ENCODE data around the gene FRK.
"Not testable (repeated sequence)": the region's sequence is repeated elsewhere in the genome, so short reads cannot be mapped to it uniquely, and the experiment has no call there.

FRK gene

DNA sequence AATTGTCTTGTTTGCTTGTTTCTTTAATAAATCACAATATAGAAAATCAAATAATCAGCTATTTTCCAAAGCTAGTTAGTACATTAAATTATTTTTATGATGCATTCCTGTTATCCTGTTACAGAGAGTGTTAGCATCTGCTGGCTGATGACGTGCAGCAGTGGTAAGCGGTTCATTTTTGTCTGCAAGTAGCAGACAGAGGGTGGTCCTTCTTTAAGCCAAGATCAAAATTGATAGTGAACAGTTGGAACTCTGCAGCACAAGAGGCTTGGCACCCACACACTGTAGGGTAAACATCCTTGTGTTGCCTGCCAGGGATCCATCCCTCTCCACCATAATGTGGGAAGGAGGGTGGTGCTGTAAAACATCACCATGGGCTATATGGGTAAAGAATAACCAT is 158.3 kb downstream of the FRK start:
- Mint-ChIP-seq H3K4me3 (no peak overlapping the region), H3K27me3 (no peaks in the 10 kb centered on the region), H3K4me1 (ENCODE audit: low read depth) (no peaks in the 10 kb centered on the region), H3K9me3 (no peaks in the 10 kb centered on the region), H3K27ac (no peak overlapping the region), H3K36me3 (ENCODE audit: low read depth) (no peaks in the 10 kb centered on the region)
- intact Hi-C loops (cut with micrococcal nuclease), result no loop called here

DNA sequence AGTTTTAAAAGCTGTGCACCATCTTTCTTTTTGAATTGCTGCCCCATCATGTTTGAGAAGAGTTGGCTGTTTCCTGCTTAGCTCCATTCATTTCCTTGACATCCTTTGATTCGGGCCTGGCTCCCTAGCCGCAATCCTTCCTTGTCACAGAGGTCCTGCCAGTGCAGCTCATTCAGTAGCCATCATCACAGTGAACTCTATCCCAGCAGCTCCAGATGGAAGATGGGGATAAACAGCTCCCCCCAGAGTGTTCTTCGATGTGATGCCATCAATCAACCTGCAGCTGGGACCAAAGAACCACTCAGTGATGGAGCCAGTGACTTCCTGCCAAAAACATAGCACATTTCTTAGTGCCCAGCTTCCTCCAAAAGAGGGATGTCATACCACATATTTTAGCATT is 158.8 kb downstream of the FRK start:
- Mint-ChIP-seq H3K27ac (no peak overlapping the region), H3K4me1 (ENCODE audit: low read depth) (no peaks in the 10 kb centered on the region), H3K4me3 (no peak overlapping the region), H3K36me3 (ENCODE audit: low read depth) (no peaks in the 10 kb centered on the region), H3K9me3 (no peaks in the 10 kb centered on the region), H3K27me3 (no peaks in the 10 kb centered on the region)
- intact Hi-C loops (cut with micrococcal nuclease), result no loop called here

DNA sequence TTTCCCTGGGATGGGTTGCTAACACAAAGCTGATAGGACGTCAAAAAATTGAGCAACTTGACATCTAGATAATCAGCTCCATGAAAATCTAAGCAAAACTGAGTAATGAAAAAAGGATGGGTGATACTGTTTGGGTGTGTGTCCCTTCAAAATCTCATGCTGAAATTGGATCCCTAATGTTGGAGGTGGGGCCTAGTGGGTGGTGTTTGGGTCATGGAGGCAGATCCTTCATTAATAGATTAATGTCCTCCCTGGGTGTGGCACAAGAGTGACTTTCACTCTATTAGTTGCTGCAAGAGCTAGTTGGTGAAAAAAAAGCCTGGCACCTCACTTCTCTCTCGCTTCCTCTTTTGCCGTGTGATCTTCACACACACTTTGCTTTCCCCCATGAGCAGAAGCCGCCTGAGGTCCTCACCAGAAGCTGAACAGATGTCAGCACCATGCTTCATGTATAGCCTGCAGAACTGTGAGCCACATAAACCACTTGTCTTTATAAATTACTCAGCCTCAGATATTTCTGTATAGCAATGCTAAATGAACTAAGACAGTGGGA is 160.9 kb downstream of the FRK start:
- no peaks in the 10 kb centered on the region for H3K27me3 Mint-ChIP-seq
- no peaks in the 10 kb centered on the region for H3K36me3 Mint-ChIP-seq (ENCODE audit: low read depth)
- no peaks in the 10 kb centered on the region for H3K9me3 Mint-ChIP-seq
- no peaks in the 10 kb centered on the region for H3K4me1 Mint-ChIP-seq (ENCODE audit: low read depth)
- intact Hi-C loops (cut with micrococcal nuclease), result no loop called here
- H3K4me3 Mint-ChIP-seq, result no peak overlapping the region
- no peak overlapping the region for H3K27ac Mint-ChIP-seq

DNA sequence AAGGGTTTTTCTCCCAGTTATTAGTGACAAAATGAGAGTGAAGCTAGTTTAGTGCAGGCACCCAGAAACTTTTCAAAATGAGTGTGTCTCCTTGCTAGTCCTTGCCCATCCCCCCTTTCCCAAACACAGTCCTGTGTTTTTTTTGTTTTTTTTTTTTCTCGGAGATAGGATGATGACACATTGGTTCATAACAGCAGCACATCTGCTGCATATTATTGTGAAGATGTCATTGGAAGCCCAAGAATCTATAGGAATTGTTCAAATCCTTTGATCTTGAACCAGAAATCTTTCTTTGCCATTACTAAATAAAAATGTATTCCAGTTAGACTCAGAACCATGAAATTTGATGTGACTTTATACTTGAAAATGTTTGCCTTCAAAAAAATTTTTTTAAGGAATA is 162.4 kb downstream of the FRK start:
- Mint-ChIP-seq H3K9me3 (no peaks in the 10 kb centered on the region), H3K4me3 (no peak overlapping the region), H3K27ac (no peak overlapping the region), H3K4me1 (ENCODE audit: low read depth) (no peaks in the 10 kb centered on the region), H3K36me3 (ENCODE audit: low read depth) (no peaks in the 10 kb centered on the region), H3K27me3 (no peaks in the 10 kb centered on the region)
- intact Hi-C loops (cut with micrococcal nuclease), result no loop called here

DNA sequence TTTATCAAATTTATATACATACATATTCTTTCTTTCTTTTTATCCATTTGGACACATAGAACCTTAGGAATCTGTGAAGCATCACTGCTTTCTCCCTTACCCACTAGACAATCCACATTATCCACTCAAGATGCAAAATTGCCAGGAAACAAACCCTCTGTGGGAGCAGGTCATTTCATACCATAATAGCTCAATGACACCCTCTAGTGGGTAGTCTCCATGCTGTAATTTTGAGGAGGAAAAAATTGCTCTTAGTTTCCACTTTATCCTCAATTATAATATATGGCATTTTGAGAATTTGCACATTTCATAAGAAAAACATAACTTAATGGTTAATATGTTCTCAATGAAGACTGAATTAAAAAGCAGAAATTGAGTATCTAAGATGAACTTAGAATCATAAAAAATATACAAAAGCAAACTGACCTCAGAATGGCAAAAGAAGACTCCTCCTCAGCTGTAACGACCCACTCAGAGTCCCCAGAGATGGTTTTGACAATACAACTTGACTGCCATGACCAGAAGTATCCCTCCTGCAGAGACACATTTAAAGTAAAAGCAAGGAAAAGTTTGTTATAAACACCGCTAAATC is 164.1 kb downstream of the FRK start:
- intact Hi-C loops (cut with micrococcal nuclease), result no loop called here
- H3K4me3 Mint-ChIP-seq, result no peak overlapping the region
- no peak overlapping the region for H3K27ac Mint-ChIP-seq
- no peaks in the 10 kb centered on the region for H3K27me3 Mint-ChIP-seq
- no peaks in the 10 kb centered on the region for H3K36me3 Mint-ChIP-seq (ENCODE audit: low read depth)
- no peaks in the 10 kb centered on the region for H3K9me3 Mint-ChIP-seq
- H3K4me1 Mint-ChIP-seq (ENCODE audit: low read depth), result no peaks in the 10 kb centered on the region

DNA sequence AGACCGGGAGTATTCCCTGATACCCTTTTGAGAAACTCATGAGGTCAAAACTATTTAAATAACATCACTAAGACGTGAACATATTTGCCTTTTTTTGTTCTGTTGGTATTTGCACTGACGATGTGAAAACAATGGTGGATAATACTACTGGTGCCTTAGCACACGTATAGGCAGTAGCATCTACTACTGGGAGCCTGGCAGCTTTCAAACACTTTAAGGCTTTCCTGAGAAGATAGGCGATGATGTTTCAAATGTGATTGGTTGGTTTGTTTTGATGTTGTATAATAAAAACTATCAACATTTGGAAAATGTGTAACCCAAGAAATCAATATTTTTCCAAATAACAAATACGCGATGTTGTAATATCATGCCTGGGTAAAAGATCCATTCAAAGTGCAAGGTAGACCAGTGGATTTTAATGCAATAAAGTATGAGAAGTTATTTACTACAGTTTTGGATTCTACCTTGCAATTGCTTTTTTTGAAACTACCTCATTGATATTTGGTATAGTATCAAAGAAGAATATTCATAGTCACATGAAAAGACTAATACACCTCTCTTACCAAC is 166.2 kb downstream of the FRK start:
- intact Hi-C loops (cut with micrococcal nuclease), result no loop called here
- no peak overlapping the region for H3K27ac Mint-ChIP-seq
- no peaks in the 10 kb centered on the region for H3K36me3 Mint-ChIP-seq (ENCODE audit: low read depth)
- no peak overlapping the region for H3K4me3 Mint-ChIP-seq
- H3K4me1 Mint-ChIP-seq (ENCODE audit: low read depth), result no peaks in the 10 kb centered on the region
- H3K27me3 Mint-ChIP-seq, result no peaks in the 10 kb centered on the region
- H3K9me3 Mint-ChIP-seq, result no peaks in the 10 kb centered on the region

DNA sequence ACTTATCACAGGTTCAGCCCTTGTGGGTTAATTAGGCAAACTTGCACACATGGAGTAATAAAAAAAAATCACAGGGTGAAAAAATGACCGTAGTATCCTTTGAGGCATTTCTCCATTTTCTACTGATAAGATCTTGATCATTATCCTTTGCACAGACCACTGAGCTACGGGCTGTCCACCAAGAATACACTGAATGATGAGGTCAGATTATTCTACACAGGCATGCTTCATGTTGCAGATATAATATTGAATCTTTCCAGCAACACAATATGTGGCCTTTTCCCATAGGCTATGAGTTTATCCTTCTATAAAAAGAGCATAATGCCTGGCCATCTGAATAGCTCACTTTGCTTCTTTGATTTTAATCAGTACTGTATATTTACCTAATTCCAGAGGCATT is 168.9 kb downstream of the FRK start:
- Mint-ChIP-seq H3K9me3 (no peaks in the 10 kb centered on the region), H3K36me3 (ENCODE audit: low read depth) (no peaks in the 10 kb centered on the region), H3K4me1 (ENCODE audit: low read depth) (no peaks in the 10 kb centered on the region), H3K4me3 (no peak overlapping the region), H3K27me3 (no peaks in the 10 kb centered on the region), H3K27ac (no peak overlapping the region)
- intact Hi-C loops (cut with micrococcal nuclease), result no loop called here

DNA sequence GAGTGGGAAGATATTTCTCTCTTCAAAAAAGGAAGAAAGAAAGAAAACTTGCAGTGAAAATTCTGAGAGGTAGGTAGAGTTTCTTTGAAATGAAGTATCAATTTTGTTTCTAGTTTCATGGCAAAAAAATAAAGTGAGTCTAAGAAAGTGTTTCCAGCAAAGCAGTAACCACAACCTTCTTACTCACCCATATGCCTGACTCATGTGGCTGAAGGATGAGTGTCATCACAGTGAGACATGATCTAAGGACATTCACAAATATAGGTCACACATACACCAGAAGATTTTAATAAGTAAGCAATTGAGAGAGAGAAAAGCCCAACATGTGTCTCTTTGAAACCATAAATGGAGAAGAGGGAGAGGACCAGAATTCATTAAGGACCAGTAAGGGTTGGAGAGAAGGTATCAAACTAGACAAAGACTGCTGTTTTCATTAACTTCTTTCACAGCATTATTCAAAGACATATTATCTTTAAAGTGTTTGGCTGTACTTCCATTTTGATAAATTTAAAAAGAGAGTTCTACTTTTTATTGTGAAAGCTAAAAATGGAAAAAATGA is 169.5 kb downstream of the FRK start:
- Mint-ChIP-seq H3K9me3 (no peaks in the 10 kb centered on the region), H3K27ac (no peak overlapping the region), H3K4me3 (no peak overlapping the region), H3K27me3 (no peaks in the 10 kb centered on the region), H3K36me3 (ENCODE audit: low read depth) (no peaks in the 10 kb centered on the region), H3K4me1 (ENCODE audit: low read depth) (no peaks in the 10 kb centered on the region)
- intact Hi-C loops (cut with micrococcal nuclease), result no loop called here

DNA sequence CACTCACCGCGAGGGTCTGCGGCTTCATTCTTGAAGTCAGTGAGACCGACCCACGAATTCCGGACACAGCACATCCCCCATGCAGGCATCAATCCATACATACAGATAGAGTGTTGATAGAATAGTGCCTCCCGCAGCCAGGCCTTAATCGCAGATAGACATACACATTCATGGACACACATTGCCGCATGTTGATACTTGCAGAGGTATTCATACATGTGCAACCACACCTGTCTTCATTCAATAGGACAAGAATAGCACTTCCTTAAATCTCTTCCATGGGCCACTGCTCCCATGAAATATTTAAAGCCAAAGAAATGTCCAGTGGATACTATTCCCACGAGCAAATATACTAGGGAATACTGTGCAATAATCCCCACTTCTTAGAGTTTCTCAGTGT is 170.5 kb downstream of the FRK start:
- Mint-ChIP-seq H3K27me3 (no peaks in the 10 kb centered on the region), H3K27ac (no peak overlapping the region), H3K36me3 (ENCODE audit: low read depth) (no peaks in the 10 kb centered on the region), H3K9me3 (no peaks in the 10 kb centered on the region), H3K4me1 (ENCODE audit: low read depth) (no peaks in the 10 kb centered on the region), H3K4me3 (no peak overlapping the region)
- intact Hi-C loops (cut with micrococcal nuclease), result no loop called here

DNA sequence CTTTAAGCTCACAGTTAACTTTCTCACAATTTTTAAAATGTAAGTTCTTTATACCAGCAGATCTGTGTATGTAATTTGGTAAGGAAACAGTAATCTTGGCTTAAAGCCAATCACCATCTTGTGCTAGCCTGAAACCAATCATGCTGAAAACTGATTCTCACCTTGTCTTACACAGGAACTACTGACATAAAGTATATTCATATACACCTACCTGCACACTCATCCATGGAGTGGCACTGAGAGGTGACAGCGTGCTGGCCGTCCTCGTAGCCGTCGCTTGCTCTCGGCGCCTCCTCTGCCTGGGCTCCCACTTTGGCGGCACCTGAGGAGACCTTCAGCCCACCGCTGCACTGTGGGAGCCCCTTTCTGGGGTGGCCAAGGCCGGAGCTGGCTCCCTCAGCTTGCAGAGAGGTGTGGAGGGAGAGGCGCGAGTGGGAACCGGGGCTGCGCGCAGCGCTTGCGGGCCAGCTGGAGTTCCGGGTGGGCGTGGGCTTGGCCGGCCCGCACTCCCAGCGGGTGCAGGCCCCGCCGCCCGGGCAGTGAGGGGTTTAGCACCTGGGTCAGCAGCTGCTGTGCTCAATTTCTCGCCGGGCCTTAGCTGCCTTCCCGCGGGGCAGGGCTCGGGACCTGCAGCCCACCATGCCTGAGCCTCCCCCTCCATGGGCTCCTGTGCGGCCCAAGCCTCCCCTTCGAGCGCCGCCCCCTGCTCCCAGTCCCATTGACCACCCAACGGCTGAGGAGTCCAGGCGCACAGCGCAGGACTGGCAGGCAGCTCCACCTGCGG is 171.8 kb downstream of the FRK start:
- H3K4me3 Mint-ChIP-seq; H3K27me3 Mint-ChIP-seq; H3K27ac Mint-ChIP-seq; H3K36me3 Mint-ChIP-seq (ENCODE audit: low read depth); H3K4me1 Mint-ChIP-seq (ENCODE audit: low read depth); intact Hi-C loops (cut with micrococcal nuclease); H3K9me3 Mint-ChIP-seq: not testable (repeated sequence)

DNA sequence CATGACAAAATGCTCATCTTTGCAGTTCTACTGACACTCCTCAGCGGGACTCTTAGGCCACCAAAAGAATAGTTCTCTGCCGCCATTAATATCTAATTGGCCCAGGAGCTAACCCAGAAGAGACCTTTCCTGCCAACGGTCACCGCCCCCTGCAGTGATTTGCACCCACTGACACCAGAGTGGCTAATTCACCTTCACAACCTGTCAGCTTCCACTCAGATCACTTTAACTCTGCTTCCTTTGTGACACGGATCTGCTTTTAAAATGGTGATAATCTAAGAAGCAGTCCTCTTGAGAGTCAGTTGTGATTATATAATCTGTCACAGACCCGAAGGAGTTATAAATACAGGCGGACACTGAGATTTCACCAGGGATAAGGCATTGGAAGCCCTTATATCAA is 172.8 kb downstream of the FRK start:
- intact Hi-C loops (cut with micrococcal nuclease), result no loop called here
- H3K36me3 Mint-ChIP-seq (ENCODE audit: low read depth), result no peaks in the 10 kb centered on the region
- H3K27ac Mint-ChIP-seq, result no peak overlapping the region
- no peak overlapping the region for H3K4me3 Mint-ChIP-seq
- H3K27me3 Mint-ChIP-seq, result no peaks in the 10 kb centered on the region
- H3K9me3 Mint-ChIP-seq, result no peaks in the 10 kb centered on the region
- H3K4me1 Mint-ChIP-seq (ENCODE audit: low read depth), result no peaks in the 10 kb centered on the region

DNA sequence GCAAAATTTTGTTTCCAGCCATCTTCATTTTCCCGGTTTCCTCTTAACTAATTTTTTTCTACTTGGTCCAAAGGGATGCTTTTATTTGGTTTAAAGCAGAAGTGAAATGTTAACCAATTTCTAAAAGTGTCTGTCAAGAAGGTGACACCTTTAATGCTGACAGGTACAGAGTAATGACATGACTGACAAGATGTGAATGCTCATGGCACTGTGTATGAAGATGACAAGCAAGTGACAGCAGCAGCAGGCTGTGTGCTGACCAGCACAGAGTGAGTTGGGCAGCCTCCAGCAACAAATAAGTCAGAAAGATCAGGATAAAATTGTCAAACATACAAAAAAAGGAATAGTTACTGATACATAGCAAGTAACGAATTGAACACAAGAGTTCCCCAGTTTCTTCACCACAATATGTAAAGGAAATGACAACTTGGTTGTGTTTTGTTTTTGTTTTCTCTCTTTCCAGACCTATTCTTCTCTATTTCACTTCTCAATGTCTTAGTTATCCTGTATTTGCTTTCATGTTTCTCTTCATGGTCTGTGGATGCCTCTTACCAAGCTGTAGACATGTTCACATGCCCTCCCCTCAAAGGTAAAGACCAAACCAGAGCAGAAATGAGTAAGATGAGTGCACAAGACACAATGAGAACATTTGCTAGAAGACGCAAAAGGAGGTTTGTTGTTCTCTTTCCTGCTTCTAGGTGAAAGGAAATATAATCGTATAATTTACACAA is 174.9 kb downstream of the FRK start:
- Mint-ChIP-seq H3K27me3 (no peaks in the 10 kb centered on the region), H3K4me1 (ENCODE audit: low read depth) (no peaks in the 10 kb centered on the region), H3K9me3 (no peaks in the 10 kb centered on the region), H3K36me3 (ENCODE audit: low read depth) (no peaks in the 10 kb centered on the region), H3K4me3 (no peak overlapping the region), H3K27ac (no peak overlapping the region)
- intact Hi-C loops (cut with micrococcal nuclease), result no loop called here

DNA sequence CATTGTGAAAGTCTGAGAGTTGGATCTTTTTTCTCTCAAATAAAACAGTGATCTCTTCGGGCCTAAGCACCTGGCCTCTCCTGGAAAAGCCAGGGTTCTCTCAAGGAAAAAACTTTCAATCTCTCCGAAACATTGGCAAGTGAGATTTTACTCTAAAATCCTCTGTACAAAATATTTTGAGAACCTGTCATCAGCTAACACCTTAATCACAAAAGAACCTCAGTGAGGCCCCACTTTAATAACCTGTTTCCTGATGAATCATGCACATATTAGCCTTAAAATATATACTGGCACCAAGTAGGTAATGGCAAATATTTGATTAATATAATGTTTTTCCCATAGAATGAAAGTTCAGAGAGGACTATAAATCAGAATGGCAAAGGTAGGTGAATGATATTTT is 177.9 kb downstream of the FRK start:
- no peaks in the 10 kb centered on the region for H3K27me3 Mint-ChIP-seq
- H3K4me1 Mint-ChIP-seq (ENCODE audit: low read depth), result no peaks in the 10 kb centered on the region
- H3K9me3 Mint-ChIP-seq, result no peaks in the 10 kb centered on the region
- no peaks in the 10 kb centered on the region for H3K36me3 Mint-ChIP-seq (ENCODE audit: low read depth)
- no peak overlapping the region for H3K4me3 Mint-ChIP-seq
- no peak overlapping the region for H3K27ac Mint-ChIP-seq
- intact Hi-C loops (cut with micrococcal nuclease), result no loop called here

DNA sequence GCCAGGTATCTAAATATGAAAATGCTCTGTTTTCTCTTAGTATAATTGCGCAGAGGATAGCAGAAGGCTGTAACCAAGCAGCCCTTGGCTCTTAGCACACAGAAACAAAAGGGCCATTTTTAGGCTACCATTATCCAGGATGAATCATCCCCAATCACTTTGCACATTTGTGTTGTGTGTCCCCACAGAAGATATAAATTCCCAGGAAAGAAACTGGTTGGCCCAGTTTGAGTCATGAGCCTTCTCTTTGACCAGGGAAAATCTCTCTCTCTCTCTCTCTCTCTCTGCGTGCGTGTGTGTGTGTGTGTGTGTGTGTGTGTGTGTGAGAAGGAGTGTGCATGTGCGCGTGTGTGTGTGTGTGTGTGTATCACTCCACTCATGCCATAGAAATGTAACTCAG is 178.5 kb downstream of the FRK start:
- H3K27ac Mint-ChIP-seq, result no peak overlapping the region
- H3K4me3 Mint-ChIP-seq, result no peak overlapping the region
- intact Hi-C loops (cut with micrococcal nuclease), result no loop called here
- H3K4me1 Mint-ChIP-seq (ENCODE audit: low read depth), result no peaks in the 10 kb centered on the region
- no peaks in the 10 kb centered on the region for H3K27me3 Mint-ChIP-seq
- no peaks in the 10 kb centered on the region for H3K9me3 Mint-ChIP-seq
- no peaks in the 10 kb centered on the region for H3K36me3 Mint-ChIP-seq (ENCODE audit: low read depth)
